GM10248 (cell line): ENCODE results near the gene TMEM234.

Experiments used
- CTCF ChIA-PET: fragments of 300-600 bp; sonication (Branson Sonifier 250); formaldehyde crosslinking; extraction: SDS; loops from one replicate; lab custom pipeline; 2021; ENCODE audit warnings: antibody characterized with exemption; lab: Yijun Ruan, JAX
- POLR2A ChIA-PET: fragments of 350-650 bp; sonication (Branson Sonifier 250); formaldehyde crosslinking; extraction: SDS; loops from one replicate; lab custom pipeline; 2020; ENCODE audit warnings: antibody characterized with exemption; lab: Yijun Ruan, JAX
- DNase-seq: peaks from one replicate; pipeline ENCODE4 v3.0.0; 2012; ENCODE audit errors: extremely low spot score
- TF ChIP-seq, protein P1 (sequence below): IDR thresholded peaks from 2 replicates; pipeline ENCODE4 v1.5.1; 2012; ENCODE audit warnings: mild to moderate bottlenecking, low read depth; ENCODE audit errors: extremely low read depth, missing control alignments, control extremely low read depth

The TMEM234 gene

DNA sequence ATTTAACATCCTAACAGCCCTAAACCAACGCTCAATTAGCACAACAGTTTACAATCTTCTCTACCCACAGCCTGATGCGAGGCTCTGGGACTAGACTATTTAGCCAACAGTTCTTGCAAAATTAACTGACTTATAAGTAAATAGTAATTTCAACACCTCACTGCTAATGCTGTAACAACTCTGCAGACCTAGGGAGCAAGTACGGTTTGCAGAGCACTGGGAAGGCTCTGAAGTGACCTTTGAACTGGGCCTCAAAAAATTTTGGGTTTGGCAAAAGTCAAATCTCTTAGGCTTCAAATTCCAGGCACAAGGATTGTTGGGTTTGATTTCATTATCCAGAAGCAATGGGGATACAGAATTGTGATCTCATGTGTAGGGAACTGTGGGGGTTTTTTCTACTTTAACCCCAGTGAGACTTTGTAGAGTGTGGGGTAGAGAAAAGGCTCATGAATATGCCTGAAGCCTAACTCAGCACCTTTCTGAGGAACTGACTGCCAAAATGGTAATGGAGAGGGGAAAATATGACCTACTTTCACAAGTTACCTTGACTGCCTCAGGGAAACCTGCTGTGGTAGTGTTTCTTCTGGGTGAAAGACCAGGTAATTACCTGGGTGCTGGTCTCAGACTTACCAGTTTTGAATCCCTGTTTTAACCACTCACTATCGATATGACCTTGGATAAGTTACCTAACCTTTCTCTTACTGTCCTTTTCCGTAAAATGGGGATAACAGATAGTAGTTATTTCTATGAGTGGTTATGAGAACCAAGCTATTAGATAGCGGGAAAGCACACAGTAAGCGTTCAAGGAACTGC lies 43.6 kb downstream of the TMEM234 start:
- CTCF ChIA-PET: interaction anchor here (0.9 to 3.4 kb wide), 4 partner anchors 23 to 70 kb away, joined by 3 to 11 read pairs (median 4); partner anchors contain the start of gene CCDC28B

GRCh38 chr1:32172621-32173245 lies 49.4 kb downstream of the TMEM234 start:
- POLR2A ChIA-PET: no interaction called here
- TF ChIP-seq, protein P1, sequence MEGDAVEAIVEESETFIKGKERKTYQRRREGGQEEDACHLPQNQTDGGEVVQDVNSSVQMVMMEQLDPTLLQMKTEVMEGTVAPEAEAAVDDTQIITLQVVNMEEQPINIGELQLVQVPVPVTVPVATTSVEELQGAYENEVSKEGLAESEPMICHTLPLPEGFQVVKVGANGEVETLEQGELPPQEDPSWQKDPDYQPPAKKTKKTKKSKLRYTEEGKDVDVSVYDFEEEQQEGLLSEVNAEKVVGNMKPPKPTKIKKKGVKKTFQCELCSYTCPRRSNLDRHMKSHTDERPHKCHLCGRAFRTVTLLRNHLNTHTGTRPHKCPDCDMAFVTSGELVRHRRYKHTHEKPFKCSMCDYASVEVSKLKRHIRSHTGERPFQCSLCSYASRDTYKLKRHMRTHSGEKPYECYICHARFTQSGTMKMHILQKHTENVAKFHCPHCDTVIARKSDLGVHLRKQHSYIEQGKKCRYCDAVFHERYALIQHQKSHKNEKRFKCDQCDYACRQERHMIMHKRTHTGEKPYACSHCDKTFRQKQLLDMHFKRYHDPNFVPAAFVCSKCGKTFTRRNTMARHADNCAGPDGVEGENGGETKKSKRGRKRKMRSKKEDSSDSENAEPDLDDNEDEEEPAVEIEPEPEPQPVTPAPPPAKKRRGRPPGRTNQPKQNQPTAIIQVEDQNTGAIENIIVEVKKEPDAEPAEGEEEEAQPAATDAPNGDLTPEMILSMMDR: no peak
- CTCF ChIA-PET: interaction anchor here (1.0 to 1.2 kb wide), 2 partner anchors 9 to 11 kb away, joined by 3 read pairs; no protein-coding TSS in a partner anchor
- no peak for DNase-seq

More for the DNA sequence above, 43.6 kb downstream of the TMEM234 start:
- DNase-seq: no peak
- POLR2A ChIA-PET: interaction anchor here (0.6 to 2.5 kb wide), 7 partner anchors 10 to 157 kb away, joined by 3 to 13 read pairs (median 4); partner anchors contain the start of genes CCDC28B, KPNA6 and MARCKSL1
- TF ChIP-seq, protein P1: no peak

DNA sequence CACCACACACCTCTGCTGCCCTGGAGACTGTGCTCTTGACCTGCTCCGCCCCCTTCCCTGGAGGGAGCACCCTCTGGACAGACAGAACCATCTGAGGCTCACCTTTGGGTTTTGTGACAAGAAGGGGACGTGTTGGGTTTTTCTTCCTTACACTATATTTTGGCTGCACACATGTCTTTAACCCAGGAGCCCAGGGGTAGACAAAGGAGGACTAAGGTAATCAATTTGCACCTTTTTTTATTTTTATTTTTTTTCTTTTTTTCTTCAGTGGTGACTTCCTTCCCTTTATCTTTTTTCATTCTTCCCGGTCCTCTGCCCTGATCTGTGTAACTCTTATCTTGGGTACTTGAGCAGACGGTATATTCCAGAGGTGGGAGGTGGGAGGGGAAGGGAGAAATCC lies 51.2 kb downstream of the TMEM234 start:
- DNase-seq: no peak
- POLR2A ChIA-PET: interaction anchor here (0.6 kb wide), 1 partner anchor 183 kb away, joined by 3 read pairs; no protein-coding TSS in a partner anchor
- CTCF ChIA-PET: no interaction called here
- TF ChIP-seq, protein P1: no peak
